HUES6 (cell line): Measurements from ENCODE around the gene PANX2.

ENCODE experiments used
- H3K27ac ChIP-seq: 2 replicates; pipeline ENCODE4 v1.7.0; 2013; ENCODE audit warnings: low read depth, mild to moderate bottlenecking, low read length, inconsistent platforms
- H3K27me3 ChIP-seq: 2 replicates; pipeline ENCODE4 v1.6.1; 2013; ENCODE audit warnings: low read length; ENCODE audit not compliant: control insufficient read depth, insufficient read depth
- H3K36me3 ChIP-seq: 2 replicates; pipeline ENCODE4 v1.6.1; 2013; ENCODE audit warnings: low read length; ENCODE audit not compliant: control insufficient read depth, insufficient read depth
- H3K4me1 ChIP-seq: 2 replicates; pipeline ENCODE4 v1.6.1; 2013; ENCODE audit warnings: low read length; ENCODE audit not compliant: control insufficient read depth, insufficient read depth
- H3K4me3 ChIP-seq: 2 replicates; pipeline ENCODE4 v1.5.1; 2013; ENCODE audit warnings: low read depth, low read length
- H3K9ac ChIP-seq: one replicate; pipeline ENCODE4 v1.6.1; 2013; ENCODE audit warnings: mild to moderate bottlenecking, low read length
- H3K9me3 ChIP-seq: 2 replicates; pipeline ENCODE4 v1.6.1; 2013; ENCODE audit warnings: low read depth, low read length; ENCODE audit not compliant: control insufficient read depth, insufficient read depth

Gene PANX2

GRCh38 chr22:50180727-50181521 is 10.4 kb downstream of the PANX2 start:
- no peak overlapping the region for H3K27ac ChIP-seq
- H3K9me3 ChIP-seq, result no peaks in the 10 kb centered on the region
- H3K4me1 ChIP-seq, result peaks cover 17% of the 10 kb centered on the region; the same call in 1 of the 2 replicates
- H3K4me3 ChIP-seq, result no peak overlapping the region
- H3K36me3 ChIP-seq, result no peaks in the 10 kb centered on the region
- H3K27me3 ChIP-seq, result no peaks in the 10 kb centered on the region
- no peak overlapping the region for H3K9ac ChIP-seq

GRCh38 chr22:50182176-50183081 is 11.9 kb downstream of the PANX2 start:
- no peak overlapping the region for H3K4me3 ChIP-seq
- no peaks in the 10 kb centered on the region for H3K27me3 ChIP-seq
- H3K9ac ChIP-seq, result no peak overlapping the region
- no peak overlapping the region for H3K27ac ChIP-seq
- peaks cover 14% of the 10 kb centered on the region; the same call in 1 of the 2 replicates for H3K4me1 ChIP-seq
- H3K9me3 ChIP-seq, result no peaks in the 10 kb centered on the region
- H3K36me3 ChIP-seq, result no peaks in the 10 kb centered on the region

DNA sequence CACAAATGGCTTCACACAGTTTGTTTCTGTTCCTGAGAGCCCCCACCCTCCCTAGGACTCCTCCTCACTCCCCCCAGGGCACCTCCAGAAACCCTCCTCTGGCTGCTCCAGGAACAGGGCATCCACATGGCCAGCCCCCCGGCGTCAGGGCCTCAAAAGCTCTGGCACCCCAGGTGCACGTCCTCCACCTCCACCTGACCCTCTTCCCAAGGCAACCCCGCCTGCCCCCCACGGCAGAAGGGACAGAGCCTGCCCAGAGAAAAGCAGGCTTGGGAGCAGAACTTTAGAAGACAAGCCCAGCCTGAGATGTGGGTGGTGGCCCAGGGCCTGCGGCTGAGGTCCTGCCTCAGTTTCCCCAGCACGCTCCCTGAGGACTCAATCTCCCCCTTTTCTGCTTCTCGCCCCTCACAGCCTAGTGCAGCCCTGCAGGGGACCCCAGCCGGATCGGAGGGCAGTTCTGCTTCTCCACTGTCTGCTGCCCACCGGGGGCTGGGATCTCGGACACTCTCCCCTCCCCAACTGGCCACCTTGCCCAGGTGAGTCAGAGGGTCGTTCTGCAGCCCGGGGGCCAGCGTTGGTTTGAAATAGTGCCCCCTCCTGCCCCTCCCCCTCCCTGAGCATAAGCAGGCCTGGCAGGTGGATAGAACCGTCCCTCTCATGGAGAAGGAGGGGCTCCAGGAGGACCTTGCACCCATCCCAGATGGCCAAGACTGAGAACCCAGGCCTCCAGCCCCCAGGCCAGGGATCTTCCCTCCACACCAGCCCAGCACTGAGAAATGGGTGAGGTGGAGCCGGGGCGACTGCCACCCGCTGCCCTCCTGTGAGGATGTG is 12.8 kb downstream of the PANX2 start:
- H3K4me3 ChIP-seq, result no peak overlapping the region
- no peak overlapping the region for H3K9ac ChIP-seq
- H3K27me3 ChIP-seq, result no peaks in the 10 kb centered on the region
- H3K27ac ChIP-seq, result no peak overlapping the region
- H3K9me3 ChIP-seq, result no peaks in the 10 kb centered on the region
- peaks cover 14% of the 10 kb centered on the region; the same call in 1 of the 2 replicates for H3K4me1 ChIP-seq
- no peaks in the 10 kb centered on the region for H3K36me3 ChIP-seq

- H3K27ac ChIP-seq, result no peak overlapping the region
Observed at GRCh38 chr22:50184004-50184901, 13.7 kb downstream of the PANX2 start.

GRCh38 chr22:50184902-50185374 is 14.4 kb downstream of the PANX2 start:
- Histone ChIP-seq H3K4me3 (peak overlapping the region; percentile 69), H3K27me3 (no peaks in the 10 kb centered on the region), H3K27ac (no peak overlapping the region), H3K9ac (peak overlapping the region; percentile 39), H3K9me3 (no peaks in the 10 kb centered on the region), H3K4me1 (peaks cover 15% of the 10 kb centered on the region; the same call in 1 of the 2 replicates), H3K36me3 (no peaks in the 10 kb centered on the region)

More at GRCh38 chr22:50184004-50184901, 13.7 kb downstream of the PANX2 start:
- H3K36me3 ChIP-seq, result no peaks in the 10 kb centered on the region
- H3K4me1 ChIP-seq, result peaks cover 14% of the 10 kb centered on the region; the same call in 1 of the 2 replicates
- peak overlapping the region; percentile 69 for H3K4me3 ChIP-seq
- no peaks in the 10 kb centered on the region for H3K27me3 ChIP-seq
- H3K9ac ChIP-seq, result no peak overlapping the region
- H3K9me3 ChIP-seq, result no peaks in the 10 kb centered on the region

GRCh38 chr22:50185375-50186087 is 15.0 kb downstream of the PANX2 start, which contains the start of gene TRABD:
Gene TRABD (plus strand): TSS chr22:50185913. CDS start chr22:50193061, 7,148 bp downstream.
- Histone ChIP-seq H3K4me1 (peaks cover 20% of the 10 kb centered on the region; the same call in 1 of the 2 replicates), H3K36me3 (no peaks in the 10 kb centered on the region), H3K4me3 (peak within 1 kb of the TSS; percentile 69), H3K9me3 (no peaks in the 10 kb centered on the region), H3K27ac (no peak within 1 kb of the TSS), H3K9ac (peak within 1 kb of the TSS; percentile 71), H3K27me3 (no peaks in the 10 kb centered on the region)

DNA sequence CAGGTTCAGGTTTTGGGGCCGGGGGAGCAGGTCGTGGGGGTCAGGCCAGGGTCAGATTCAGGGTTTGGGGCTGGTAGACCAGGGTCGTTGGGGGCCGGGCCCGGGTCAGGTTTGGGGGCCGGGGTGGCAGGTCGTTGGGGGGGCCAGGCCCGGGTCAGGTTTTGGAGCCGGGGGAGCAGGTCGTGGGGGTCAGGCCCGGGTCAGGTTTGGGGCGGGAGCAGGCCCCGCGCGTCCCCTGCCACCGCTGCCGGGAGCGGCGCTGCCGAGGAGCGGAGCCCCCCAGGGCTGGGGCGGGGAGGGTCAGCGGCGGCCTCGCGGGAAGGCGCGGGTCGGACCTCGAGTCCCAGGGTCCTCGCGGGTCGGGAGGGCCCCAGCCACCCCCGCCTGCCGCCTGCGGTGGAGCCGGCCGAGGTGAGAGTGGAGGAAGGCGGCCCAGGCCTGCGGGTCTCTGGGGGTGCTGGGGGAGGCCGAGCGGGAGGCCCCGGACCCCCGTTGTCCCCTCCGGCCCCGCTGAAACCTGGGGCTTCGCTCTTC is 15.7 kb downstream of the PANX2 start:
- H3K9me3 ChIP-seq, result no peaks in the 10 kb centered on the region
- peak overlapping the region; percentile 71 for H3K9ac ChIP-seq
- peaks cover 24% of the 10 kb centered on the region; the same call in 1 of the 2 replicates for H3K4me1 ChIP-seq
- H3K27ac ChIP-seq, result no peak overlapping the region
- no peaks in the 10 kb centered on the region for H3K27me3 ChIP-seq
- H3K4me3 ChIP-seq, result peak overlapping the region; percentile 52
- no peaks in the 10 kb centered on the region for H3K36me3 ChIP-seq

GRCh38 chr22:50186761-50187523 is 16.4 kb downstream of the PANX2 start:
- Histone ChIP-seq H3K4me1 (peaks cover 24% of the 10 kb centered on the region; the same call in 1 of the 2 replicates), H3K27ac (no peak overlapping the region), H3K9me3 (no peaks in the 10 kb centered on the region), H3K9ac (peak overlapping the region; percentile 71), H3K27me3 (no peaks in the 10 kb centered on the region), H3K36me3 (no peaks in the 10 kb centered on the region), H3K4me3 (peak overlapping the region; percentile 52)
